ENCODE data around the gene PODXL. TPM values are rescaled to one million over a fixed set of nuclear protein-coding genes. Genes with fewer than 3 reads are reported as not detected.

PODXL gene
- total RNA-seq, 6 experiments from 2014 or later = 10.4 to 23.2 (median 21.3) TPM

GRCh38 chr7:131548371-131548770, 8.1 kb downstream of the PODXL start:
- DNase-seq = no peak
- peaks cover 40% of the 10 kb centered on the region for H3K4me1 Mint-ChIP-seq (ENCODE audit: low read depth)
- TF ChIP-seq CTCF (IDR thresholded peaks at IDR 0.05) = no peak
- H3K27me3 Mint-ChIP-seq (ENCODE audit: insufficient read depth) = no peaks in the 10 kb centered on the region
- no peak overlapping the region for H3K27ac Mint-ChIP-seq
- H3K4me3 Mint-ChIP-seq = no peak overlapping the region
- H3K36me3 Mint-ChIP-seq (ENCODE audit: low read depth) = peaks cover 10% of the 10 kb centered on the region
- no peaks in the 10 kb centered on the region for H3K9me3 Mint-ChIP-seq

- no peak for DNase-seq
- H3K9me3 Mint-ChIP-seq = no peaks in the 10 kb centered on the region
- peaks cover 10% of the 10 kb centered on the region for H3K36me3 Mint-ChIP-seq (ENCODE audit: low read depth)
- H3K27me3 Mint-ChIP-seq (ENCODE audit: insufficient read depth) = no peaks in the 10 kb centered on the region
- no peak for TF ChIP-seq CTCF (IDR thresholded peaks at IDR 0.05)
- H3K4me1 Mint-ChIP-seq (ENCODE audit: low read depth) = peaks cover 32% of the 10 kb centered on the region
- H3K27ac Mint-ChIP-seq = no peak overlapping the region
- H3K4me3 Mint-ChIP-seq = no peak overlapping the region
Measured at GRCh38 chr7:131547589-131547988, 8.8 kb downstream of the PODXL start.

- Mint-ChIP-seq H3K27me3 (ENCODE audit: insufficient read depth) (no peaks in the 10 kb centered on the region), H3K9me3 (no peaks in the 10 kb centered on the region), H3K27ac (no peak overlapping the region), H3K4me1 (ENCODE audit: low read depth) (peaks cover 35% of the 10 kb centered on the region), H3K4me3 (no peak overlapping the region), H3K36me3 (ENCODE audit: low read depth) (peaks cover 10% of the 10 kb centered on the region)
- no peak for DNase-seq
- peak; percentile 88 for TF ChIP-seq CTCF (IDR thresholded peaks at IDR 0.05)
Measured at GRCh38 chr7:131546583-131547141, 9.8 kb downstream of the PODXL start.

GRCh38 chr7:131546126-131546525, 10.3 kb downstream of the PODXL start:
- Mint-ChIP-seq H3K36me3 (ENCODE audit: low read depth) (peaks cover 10% of the 10 kb centered on the region), H3K27ac (no peak overlapping the region; the same call in 1 of the 2 replicates), H3K9me3 (no peaks in the 10 kb centered on the region), H3K4me3 (peak overlapping the region; percentile 19; the same call in 1 of the 2 replicates), H3K4me1 (ENCODE audit: low read depth) (peaks cover 30% of the 10 kb centered on the region), H3K27me3 (ENCODE audit: insufficient read depth) (no peaks in the 10 kb centered on the region)
- DNase-seq = no peak
- TF ChIP-seq CTCF (IDR thresholded peaks at IDR 0.05) = no peak

- peak; percentile 47 for DNase-seq
- no peak overlapping the region for H3K4me3 Mint-ChIP-seq
- H3K36me3 Mint-ChIP-seq (ENCODE audit: low read depth) = peaks cover 10% of the 10 kb centered on the region; the same call in 1 of the 2 replicates
- no peaks in the 10 kb centered on the region for H3K9me3 Mint-ChIP-seq
- no peaks in the 10 kb centered on the region for H3K27me3 Mint-ChIP-seq (ENCODE audit: insufficient read depth)
- TF ChIP-seq CTCF (IDR thresholded peaks at IDR 0.05) = peak; percentile 75
- peak overlapping the region; percentile 71 for H3K27ac Mint-ChIP-seq
- H3K4me1 Mint-ChIP-seq (ENCODE audit: low read depth) = peaks cover 40% of the 10 kb centered on the region
Measured at GRCh38 chr7:131544449-131545301, 11.8 kb downstream of the PODXL start.
